ENCODE measurements around the gene HMX1.

The HMX1 gene

GRCh38 chr4:8871417-8872401, at the start of gene HMX1:
HMX1 (minus strand) TSS chr4:8871839; CDS start chr4:8871614, 225 bp downstream.
- no peak within 1 kb of the TSS for H3K4me3 ChIP-seq (ENCODE audit: low read depth, low read length)
- no peak for DNase-seq (ENCODE audit: low read depth)
- TF ChIP-seq, protein P1, sequence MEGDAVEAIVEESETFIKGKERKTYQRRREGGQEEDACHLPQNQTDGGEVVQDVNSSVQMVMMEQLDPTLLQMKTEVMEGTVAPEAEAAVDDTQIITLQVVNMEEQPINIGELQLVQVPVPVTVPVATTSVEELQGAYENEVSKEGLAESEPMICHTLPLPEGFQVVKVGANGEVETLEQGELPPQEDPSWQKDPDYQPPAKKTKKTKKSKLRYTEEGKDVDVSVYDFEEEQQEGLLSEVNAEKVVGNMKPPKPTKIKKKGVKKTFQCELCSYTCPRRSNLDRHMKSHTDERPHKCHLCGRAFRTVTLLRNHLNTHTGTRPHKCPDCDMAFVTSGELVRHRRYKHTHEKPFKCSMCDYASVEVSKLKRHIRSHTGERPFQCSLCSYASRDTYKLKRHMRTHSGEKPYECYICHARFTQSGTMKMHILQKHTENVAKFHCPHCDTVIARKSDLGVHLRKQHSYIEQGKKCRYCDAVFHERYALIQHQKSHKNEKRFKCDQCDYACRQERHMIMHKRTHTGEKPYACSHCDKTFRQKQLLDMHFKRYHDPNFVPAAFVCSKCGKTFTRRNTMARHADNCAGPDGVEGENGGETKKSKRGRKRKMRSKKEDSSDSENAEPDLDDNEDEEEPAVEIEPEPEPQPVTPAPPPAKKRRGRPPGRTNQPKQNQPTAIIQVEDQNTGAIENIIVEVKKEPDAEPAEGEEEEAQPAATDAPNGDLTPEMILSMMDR (IDR thresholded peaks at IDR 0.05; ENCODE audit: low read depth, low read length) = no peak
- TF ChIP-seq POLR2A (IDR thresholded peaks at IDR 0.05; ENCODE audit: extremely low read depth, insufficient read length) = no peak
- TF ChIP-seq, protein P2, sequence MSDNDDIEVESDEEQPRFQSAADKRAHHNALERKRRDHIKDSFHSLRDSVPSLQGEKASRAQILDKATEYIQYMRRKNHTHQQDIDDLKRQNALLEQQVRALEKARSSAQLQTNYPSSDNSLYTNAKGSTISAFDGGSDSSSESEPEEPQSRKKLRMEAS (IDR thresholded peaks at IDR 0.05; ENCODE audit: low read depth, low read length) = no peak
- no peak for TF ChIP-seq MYC (IDR thresholded peaks at IDR 0.05; ENCODE audit: low read depth, low read length)

- DNase-seq (ENCODE audit: low read depth) = no peak
- TF ChIP-seq, protein P2 (IDR thresholded peaks at IDR 0.05; ENCODE audit: low read depth, low read length) = no peak
- TF ChIP-seq, protein P1 (IDR thresholded peaks at IDR 0.05; ENCODE audit: low read depth, low read length) = no peak
- TF ChIP-seq MYC (IDR thresholded peaks at IDR 0.05; ENCODE audit: low read depth, low read length) (no peak), POLR2A (IDR thresholded peaks at IDR 0.05; ENCODE audit: extremely low read depth, insufficient read length) (no peak)
- no peak overlapping the region for H3K4me3 ChIP-seq (ENCODE audit: low read depth, low read length)
Measured at GRCh38 chr4:8920969-8921368, 49.3 kb upstream of the HMX1 start.

GRCh38 chr4:8920289-8920965, 48.8 kb upstream of the HMX1 start:
- no peak for TF ChIP-seq POLR2A (IDR thresholded peaks at IDR 0.05; ENCODE audit: extremely low read depth, insufficient read length)
- DNase-seq (ENCODE audit: low read depth) = no peak
- no peak overlapping the region for H3K4me3 ChIP-seq (ENCODE audit: low read depth, low read length)

GRCh38 chr4:8919651-8920288, 48.1 kb upstream of the HMX1 start:
- no peak overlapping the region for H3K4me3 ChIP-seq (ENCODE audit: low read depth, low read length)
- TF ChIP-seq MYC (IDR thresholded peaks at IDR 0.05; ENCODE audit: low read depth, low read length) (no peak), POLR2A (IDR thresholded peaks at IDR 0.05; ENCODE audit: extremely low read depth, insufficient read length) (no peak)
- TF ChIP-seq, protein P1 (IDR thresholded peaks at IDR 0.05; ENCODE audit: low read depth, low read length) = no peak
- TF ChIP-seq, protein P2 (IDR thresholded peaks at IDR 0.05; ENCODE audit: low read depth, low read length) = no peak
- peak; percentile 2 for DNase-seq (ENCODE audit: low read depth)

GRCh38 chr4:8917868-8918783, 46.5 kb upstream of the HMX1 start:
- TF ChIP-seq, protein P2 (IDR thresholded peaks at IDR 0.05; ENCODE audit: low read depth, low read length) = no peak
- TF ChIP-seq, protein P1 (IDR thresholded peaks at IDR 0.05; ENCODE audit: low read depth, low read length) = peak; percentile 95
- peak; percentile 73 for DNase-seq (ENCODE audit: low read depth)
- H3K4me3 ChIP-seq (ENCODE audit: low read depth, low read length) = no peak overlapping the region

All from NB4 (cell line).